Body of pancreas (tissue), 4 donors: ENCODE data around the gene FBXO21.

Source experiments
- CTCF ChIP-seq, 7 experiments: fragments of 450-650 bp in 4 of 7; fragments of 200-600 bp in 3 of 7; sonication (generic) in 3 of 7; IDR thresholded peaks; one replicate each; pipeline ENCODE4 v1.5.1; 2016 to 2019; ENCODE audit warnings: antibody characterized with exemption in 7 of 7
- POLR2A ChIP-seq, 3 donors: fragments of 450-650 bp; IDR thresholded peaks; one replicate each; pipeline ENCODE4 v1.6.1; 2016; ENCODE audit warnings: antibody characterized with exemption in 3 of 3, mild to moderate bottlenecking in 2 of 3

DNA sequence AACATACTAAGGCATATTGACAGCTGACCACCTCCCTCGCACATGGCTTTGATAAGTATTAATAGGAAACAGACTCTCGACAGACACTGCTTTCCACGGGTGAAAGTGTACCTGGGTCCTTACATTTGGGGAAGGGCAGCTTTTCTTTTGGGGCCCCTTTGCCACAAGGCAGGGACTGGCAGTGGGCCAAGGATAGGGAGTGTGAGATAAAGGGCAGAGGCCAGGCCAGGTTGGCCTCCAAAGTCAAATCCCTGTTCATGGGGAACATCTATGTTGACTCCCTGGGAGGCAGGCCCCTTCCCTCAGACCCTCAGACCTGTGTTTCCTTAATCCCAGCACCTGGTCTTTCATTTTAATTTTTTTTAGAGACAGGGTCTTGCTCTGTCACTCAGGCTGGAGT lies 19.4 kb upstream of the FBXO21 start:
- TF ChIP-seq POLR2A (IDR thresholded peaks at IDR 0.05) (no peak), CTCF (IDR thresholded peaks at IDR 0.05) (no peak)
